Activated CD4-positive, alpha-beta T cell treated with anti-CD3 and anti-CD28 coated beads for 36 hours (primary cell): ENCODE measurements around the gene CPPED1. TPM values are rescaled to one million over a fixed set of nuclear protein-coding genes. Genes with fewer than 3 reads are reported as not detected.

Experiments used
- ATAC-seq: fragments of 200-7000 bp; cut with Tn5 transposase; one replicate; pipeline ENCODE4 v1.10.0; 2021; ENCODE audit warnings: mild to moderate bottlenecking, moderate library complexity
- CTCF ChIA-PET: fragments of 350-600 bp; sonication (Branson Sonifier 250); formaldehyde crosslinking; loops from one replicate; lab custom pipeline; 2021; ENCODE audit warnings: antibody characterized with exemption; lab: Charles Lee
- POLR2A ChIA-PET: fragments of 350-600 bp; sonication (Branson Sonifier 250); formaldehyde crosslinking; loops from one replicate; lab custom pipeline; 2021; ENCODE audit warnings: antibody characterized with exemption, inconsistent platforms; lab: Charles Lee
- DNase-seq: peaks from one replicate; pipeline ENCODE4 v3.0.0-alpha.2; 2020
- H3K27ac Mint-ChIP-seq: one replicate; pipeline ENCODE4 v1.8.0; 2021; ENCODE audit warnings: mixed read lengths
- H3K27me3 Mint-ChIP-seq: one replicate; pipeline ENCODE4 v1.8.0; 2021; ENCODE audit warnings: mixed read lengths
- H3K36me3 Mint-ChIP-seq: one replicate; pipeline ENCODE4 v1.8.0; 2021; ENCODE audit warnings: low read depth, mixed read lengths
- H3K4me1 Mint-ChIP-seq: one replicate; pipeline ENCODE4 v1.8.0; 2021; ENCODE audit warnings: mixed read lengths
- H3K4me3 Mint-ChIP-seq: one replicate; pipeline ENCODE4 v1.8.0; 2021; ENCODE audit warnings: mild to moderate bottlenecking, moderate library complexity, mixed read lengths
- H3K9me3 Mint-ChIP-seq: one replicate; pipeline ENCODE4 v1.8.0; 2021; ENCODE audit warnings: low read depth, mixed read lengths
- intact Hi-C, 2 experiments: fragments of 100-400 bp; cut with DNase I in 1 of 2; cut with micrococcal nuclease in 1 of 2; formaldehyde crosslinking; loops; one replicate each; pipeline versions ENCODE4 v1.14.2 to v1.15.1; 2022 to 2024; cut with DNase I, micrococcal nuclease
- total RNA-seq, 2 experiments: library from RNA; stranded (reverse); gene quantifications; one replicate each; pipeline ENCODE4 v1.2.3, GENCODE V29; 2021

Gene CPPED1
- total RNA-seq, 2 experiments from 2014 or later: 8.0 to 9.8 TPM

- H3K4me1 Mint-ChIP-seq: peaks cover 4% of the 10 kb centered on the region
- ATAC-seq (no peak), DNase-seq (no peak)
- intact Hi-C loops: no loop called here
- peaks cover 4% of the 10 kb centered on the region for H3K36me3 Mint-ChIP-seq
- POLR2A ChIA-PET: no interaction called here
- CTCF ChIA-PET: no interaction called here
- no peak overlapping the region for H3K27ac Mint-ChIP-seq
- H3K4me3 Mint-ChIP-seq: no peak overlapping the region
- H3K9me3 Mint-ChIP-seq: no peaks in the 10 kb centered on the region
- H3K27me3 Mint-ChIP-seq: no peaks in the 10 kb centered on the region
Measured at GRCh38 chr16:12704492-12705111, 99.1 kb downstream of the CPPED1 start.

- Mint-ChIP-seq H3K4me3 (no peak overlapping the region), H3K9me3 (no peaks in the 10 kb centered on the region)
- CTCF ChIA-PET: no interaction called here
Measured at GRCh38 chr16:12703935-12704334, 99.8 kb downstream of the CPPED1 start.

GRCh38 chr16:12700161-12700560, 103.5 kb downstream of the CPPED1 start:
- Mint-ChIP-seq H3K36me3 (peaks cover 4% of the 10 kb centered on the region), H3K27ac (peak overlapping the region; percentile 14), H3K9me3 (no peaks in the 10 kb centered on the region), H3K4me3 (no peak overlapping the region), H3K4me1 (peaks cover 16% of the 10 kb centered on the region), H3K27me3 (no peaks in the 10 kb centered on the region)
- ATAC-seq (no peak), DNase-seq (no peak)
- intact Hi-C loops: no loop called here
- ChIA-PET POLR2A (no interaction called here), CTCF (interaction anchor here (0.7 to 1.4 kb wide), 2 partner anchors 121 to 604 kb away, joined by 3 read pairs; no protein-coding TSS in a partner anchor)

More at GRCh38 chr16:12703935-12704334, 99.8 kb downstream of the CPPED1 start:
- peaks cover 4% of the 10 kb centered on the region for H3K36me3 Mint-ChIP-seq
- POLR2A ChIA-PET: no interaction called here
- ATAC-seq: no peak
- no peak for DNase-seq
- intact Hi-C loops: no loop called here
- H3K27me3 Mint-ChIP-seq: no peaks in the 10 kb centered on the region
- H3K4me1 Mint-ChIP-seq: peaks cover 11% of the 10 kb centered on the region
- H3K27ac Mint-ChIP-seq: no peak overlapping the region

- Mint-ChIP-seq H3K36me3 (peaks cover 4% of the 10 kb centered on the region), H3K27ac (no peak overlapping the region), H3K27me3 (no peaks in the 10 kb centered on the region), H3K4me3 (no peak overlapping the region), H3K9me3 (no peaks in the 10 kb centered on the region), H3K4me1 (peaks cover 16% of the 10 kb centered on the region)
- CTCF ChIA-PET: interaction anchor here (0.6 to 1.4 kb wide), 2 partner anchors 121 to 122 kb away, joined by 3 to 4 read pairs; no protein-coding TSS in a partner anchor
- DNase-seq (no peak), ATAC-seq (no peak)
- POLR2A ChIA-PET: no interaction called here
- intact Hi-C loops: loop anchor here in 1 of 2 experiments (1.0 kb wide), 1 partner anchor 51 kb away; no protein-coding TSS in a partner anchor
Measured at GRCh38 chr16:12699161-12699560, 104.5 kb downstream of the CPPED1 start.

DNA sequence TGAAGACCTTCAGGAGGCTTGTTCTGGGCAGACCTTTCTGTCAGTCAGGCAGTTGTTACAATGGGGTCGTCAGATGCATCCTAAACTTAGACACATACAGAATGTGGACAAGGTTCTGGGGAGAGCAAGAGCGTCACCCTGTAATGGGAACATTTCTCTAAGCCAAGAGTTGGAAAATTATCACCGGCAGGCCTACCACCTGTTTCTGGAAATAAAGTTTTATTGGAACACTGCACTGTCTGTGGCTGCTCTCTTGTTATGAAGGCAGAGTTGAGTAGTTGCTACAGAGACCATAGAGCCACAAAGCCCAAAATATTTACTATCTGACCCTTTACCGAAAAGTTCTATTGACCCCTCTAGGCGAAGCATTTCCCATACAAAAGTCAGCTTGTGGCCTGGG, 106.2 kb downstream of the CPPED1 start:
- intact Hi-C loops: no loop called here
- POLR2A ChIA-PET: no interaction called here

DNA sequence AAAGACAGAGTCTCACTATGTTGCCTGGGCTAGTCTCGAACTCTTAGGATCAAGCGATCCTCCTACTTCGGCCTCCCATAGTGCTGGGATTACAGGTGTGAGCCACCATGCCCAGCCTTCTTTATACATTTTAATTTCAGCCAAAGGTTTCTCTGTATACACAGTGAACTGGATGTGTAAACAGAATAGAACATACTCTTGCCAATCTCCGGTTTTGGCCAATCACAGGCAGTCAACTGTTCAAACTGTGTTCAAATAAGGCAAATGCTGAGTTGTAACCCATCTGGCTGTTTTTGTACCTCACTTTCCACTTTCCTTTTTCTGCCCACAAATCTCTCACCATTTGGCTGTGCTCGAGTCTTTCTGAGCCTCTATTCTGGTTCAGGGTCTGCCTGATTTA, 108.2 kb downstream of the CPPED1 start:
- no peaks in the 10 kb centered on the region for H3K9me3 Mint-ChIP-seq
- intact Hi-C loops: no loop called here
- CTCF ChIA-PET: interaction anchor here (1.1 kb wide), 1 partner anchor 22 kb away, joined by 4 read pairs; no protein-coding TSS in a partner anchor

More for the DNA sequence above, 106.2 kb downstream of the CPPED1 start:
- Mint-ChIP-seq H3K4me1 (peaks cover 16% of the 10 kb centered on the region), H3K4me3 (no peak overlapping the region), H3K36me3 (peaks cover 4% of the 10 kb centered on the region), H3K27ac (no peak overlapping the region), H3K27me3 (no peaks in the 10 kb centered on the region), H3K9me3 (no peaks in the 10 kb centered on the region)
- DNase-seq (no peak), ATAC-seq (no peak)
- CTCF ChIA-PET: no interaction called here

GRCh38 chr16:12690024-12690423, 113.7 kb downstream of the CPPED1 start:
- peaks cover 10% of the 10 kb centered on the region for H3K4me1 Mint-ChIP-seq
- intact Hi-C loops: no loop called here
- CTCF ChIA-PET: no interaction called here
- no peak overlapping the region for H3K4me3 Mint-ChIP-seq
- POLR2A ChIA-PET: interaction anchor here (0.6 kb wide), 1 partner anchor 355 kb away, joined by 5 read pairs; no protein-coding TSS in a partner anchor
- DNase-seq: no peak
- no peaks in the 10 kb centered on the region for H3K9me3 Mint-ChIP-seq
- no peak overlapping the region for H3K27ac Mint-ChIP-seq
- H3K27me3 Mint-ChIP-seq: no peaks in the 10 kb centered on the region
- no peaks in the 10 kb centered on the region for H3K36me3 Mint-ChIP-seq
- no peak for ATAC-seq

More for the DNA sequence above, 108.2 kb downstream of the CPPED1 start:
- ATAC-seq (no peak), DNase-seq (no peak)
- H3K27ac Mint-ChIP-seq: peak overlapping the region; percentile 5
- H3K36me3 Mint-ChIP-seq: no peaks in the 10 kb centered on the region
- POLR2A ChIA-PET: no interaction called here
- H3K4me3 Mint-ChIP-seq: no peak overlapping the region
- H3K27me3 Mint-ChIP-seq: no peaks in the 10 kb centered on the region
- peaks cover 16% of the 10 kb centered on the region for H3K4me1 Mint-ChIP-seq

DNA sequence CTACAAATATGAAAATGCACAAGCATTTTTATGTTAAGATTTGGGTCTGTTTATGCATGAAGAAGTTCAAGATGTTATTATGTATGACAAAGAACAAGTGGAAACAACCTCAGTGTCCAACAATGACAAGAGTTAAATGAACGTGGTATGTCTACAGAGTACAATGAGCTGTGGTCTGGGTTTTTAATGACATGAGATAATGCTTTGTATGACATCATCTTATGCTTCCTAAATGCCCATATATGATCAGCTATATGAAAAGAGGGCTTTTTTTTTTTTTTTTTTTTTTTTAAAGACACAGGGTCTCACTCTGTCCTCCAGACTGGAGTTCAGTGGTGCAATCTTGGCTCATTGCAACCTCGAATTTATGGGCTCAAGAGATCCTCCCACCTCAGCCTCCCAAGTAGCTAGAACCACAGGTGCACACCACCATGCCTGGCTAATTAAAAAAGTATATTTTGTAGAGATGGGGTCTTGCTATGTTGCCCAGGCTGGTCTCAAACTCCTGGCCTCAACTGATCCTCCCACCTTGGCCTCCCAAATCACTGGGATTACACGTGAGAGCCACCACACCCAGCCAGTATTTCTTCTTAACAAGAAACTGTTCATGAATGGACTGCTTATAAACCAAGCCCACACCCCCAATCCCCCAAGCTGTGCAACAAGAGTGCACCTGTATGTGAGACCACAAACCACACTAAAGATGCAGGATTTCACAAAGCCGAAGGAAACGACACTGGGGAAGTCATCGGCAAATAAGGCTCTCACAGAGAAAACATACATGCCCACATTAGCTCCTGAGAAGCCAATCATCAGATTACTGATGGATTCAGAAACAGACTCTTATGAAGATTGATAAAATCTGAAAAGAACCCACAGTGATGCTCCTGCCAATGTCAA, 114.5 kb downstream of the CPPED1 start:
- CTCF ChIA-PET: no interaction called here
- intact Hi-C loops: no loop called here
- POLR2A ChIA-PET: interaction anchor here (0.6 kb wide), 2 partner anchors 64 to 354 kb away, joined by 4 to 5 read pairs; no protein-coding TSS in a partner anchor
- Mint-ChIP-seq H3K4me1 (peaks cover 10% of the 10 kb centered on the region), H3K36me3 (no peaks in the 10 kb centered on the region), H3K27ac (no peak overlapping the region), H3K27me3 (no peaks in the 10 kb centered on the region), H3K9me3 (no peaks in the 10 kb centered on the region), H3K4me3 (no peak overlapping the region)
- DNase-seq (no peak), ATAC-seq (peak; percentile 58)

- DNase-seq (no peak), ATAC-seq (no peak)
- no peak overlapping the region for H3K4me3 Mint-ChIP-seq
- ChIA-PET POLR2A (no interaction called here), CTCF (no interaction called here)
- peaks cover 10% of the 10 kb centered on the region for H3K4me1 Mint-ChIP-seq
- no peaks in the 10 kb centered on the region for H3K27me3 Mint-ChIP-seq
- no peak overlapping the region for H3K27ac Mint-ChIP-seq
- H3K36me3 Mint-ChIP-seq: no peaks in the 10 kb centered on the region
- intact Hi-C loops: no loop called here
- no peaks in the 10 kb centered on the region for H3K9me3 Mint-ChIP-seq
Measured at GRCh38 chr16:12685806-12686205, 117.9 kb downstream of the CPPED1 start.

DNA sequence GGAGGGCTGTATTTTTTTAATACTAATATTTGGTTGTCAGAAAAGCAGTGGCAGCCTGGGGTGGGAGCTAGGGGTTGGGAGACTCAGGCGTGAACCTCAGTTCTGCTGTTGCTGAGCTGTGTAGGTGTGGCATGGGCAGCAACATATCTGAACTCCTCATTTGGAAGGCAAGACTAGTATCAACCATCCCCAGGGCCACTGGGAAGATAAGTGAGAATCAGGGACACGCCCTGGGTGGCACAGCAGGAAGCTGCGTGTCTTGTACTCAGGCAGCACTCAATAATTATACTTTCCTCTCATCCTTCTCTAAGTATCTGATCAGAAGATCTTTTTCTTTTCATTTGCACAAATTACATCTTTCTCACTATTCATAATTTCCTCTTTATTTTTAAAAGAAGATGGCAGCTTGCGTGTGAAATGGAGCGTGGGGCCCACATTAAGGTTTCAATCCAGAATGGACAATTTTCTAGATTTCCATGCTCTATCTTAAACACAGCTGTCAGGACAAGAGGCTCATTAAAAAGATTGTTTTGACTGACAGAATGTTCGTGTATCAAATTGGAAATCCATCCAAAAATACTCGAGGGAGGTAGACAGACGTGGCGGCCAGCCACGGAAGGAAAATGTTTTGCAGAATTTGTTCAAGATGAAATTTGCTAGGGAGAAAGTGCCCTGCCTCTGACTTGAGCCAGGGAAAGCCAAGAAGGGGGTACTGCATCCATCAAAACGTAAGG, 121.1 kb downstream of the CPPED1 start:
- CTCF ChIA-PET: interaction anchor here (0.6 kb wide), 2 partner anchors 19 to 466 kb away, joined by 3 read pairs; no protein-coding TSS in a partner anchor

DNA sequence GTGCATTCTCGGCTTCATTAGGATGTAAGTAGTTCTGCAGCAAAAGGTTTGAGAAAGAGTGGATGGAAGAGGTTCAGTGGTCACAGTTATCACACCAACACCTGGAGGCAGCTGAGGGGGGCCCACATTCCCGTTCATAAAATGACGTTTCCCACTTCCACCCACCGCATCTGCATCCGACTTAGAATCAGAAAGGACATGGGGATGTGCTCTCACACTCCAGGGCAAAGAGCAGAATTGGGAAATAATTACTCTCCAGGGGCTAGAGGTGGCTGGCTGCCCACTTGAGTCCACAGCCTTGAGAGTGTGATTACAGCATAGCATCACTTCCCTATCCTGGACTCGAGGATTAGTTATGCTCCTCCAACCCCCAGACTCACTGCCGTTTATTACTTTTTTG, 122.0 kb downstream of the CPPED1 start:
- ChIA-PET POLR2A (no interaction called here), CTCF (interaction anchor here (0.6 kb wide), 1 partner anchor 19 kb away, joined by 3 read pairs; no protein-coding TSS in a partner anchor)
- intact Hi-C loops: no loop called here
- H3K27ac Mint-ChIP-seq: no peak overlapping the region
- no peaks in the 10 kb centered on the region for H3K27me3 Mint-ChIP-seq
- no peak overlapping the region for H3K4me3 Mint-ChIP-seq
- no peaks in the 10 kb centered on the region for H3K9me3 Mint-ChIP-seq
- no peak for DNase-seq
- ATAC-seq: no peak
- H3K4me1 Mint-ChIP-seq: peaks cover 14% of the 10 kb centered on the region
- H3K36me3 Mint-ChIP-seq: no peaks in the 10 kb centered on the region

More for the DNA sequence above, 121.1 kb downstream of the CPPED1 start:
- intact Hi-C loops: no loop called here
- no peak for DNase-seq
- ATAC-seq: no peak
- Mint-ChIP-seq H3K4me1 (peaks cover 5% of the 10 kb centered on the region), H3K4me3 (no peak overlapping the region), H3K27ac (no peak overlapping the region), H3K36me3 (no peaks in the 10 kb centered on the region), H3K27me3 (no peaks in the 10 kb centered on the region), H3K9me3 (no peaks in the 10 kb centered on the region)
- POLR2A ChIA-PET: no interaction called here
